HG03520 (cell line): ENCODE results near the gene SH3PXD2A.

ENCODE experiments used
- ATAC-seq: cut with Tn5 transposase; IDR thresholded peaks from one replicate; pipeline ENCODE4 v1.9.1; 2021; ENCODE audit warnings: mild to moderate bottlenecking, moderate library complexity; ENCODE audit not compliant: unreplicated experiment

The SH3PXD2A gene

DNA sequence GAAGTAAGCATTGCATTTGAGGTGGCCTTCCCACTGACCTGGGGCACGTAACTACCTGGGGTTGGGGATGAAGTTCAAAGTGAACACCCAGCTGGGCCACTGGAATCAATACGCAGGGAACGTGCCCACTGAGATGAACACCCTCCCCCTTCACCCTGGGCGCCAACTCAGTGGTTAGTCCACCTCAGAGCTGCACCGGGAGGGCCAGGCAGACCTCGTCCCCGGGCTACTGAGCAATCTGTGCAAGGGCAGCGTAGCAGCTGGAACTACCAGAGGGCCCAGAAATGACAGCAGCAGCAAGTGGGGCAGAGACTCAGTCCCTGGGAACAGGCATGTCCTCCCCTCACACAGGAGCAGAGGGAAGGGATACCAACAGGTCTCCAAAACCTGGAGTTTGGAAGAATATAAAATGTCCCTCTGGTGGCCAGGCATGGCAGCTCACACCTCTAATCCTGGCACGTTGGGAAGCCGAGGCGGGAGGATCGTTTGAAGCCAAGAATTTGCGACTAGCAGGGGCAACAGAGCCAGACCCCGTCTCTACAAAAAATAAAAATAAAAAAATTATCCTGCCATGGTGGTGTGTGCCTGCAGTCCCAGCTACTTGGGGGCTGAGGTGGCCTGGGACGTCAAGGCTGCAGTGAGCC, 143.9 kb downstream of the SH3PXD2A start:
- ATAC-seq: no peak

- ATAC-seq: no peak
These were observed 144.9 kb downstream of the SH3PXD2A start for GRCh38 chr10:103710490-103710889.

GRCh38 chr10:103709341-103709920, 145.9 kb downstream of the SH3PXD2A start:
- no peak for ATAC-seq

GRCh38 chr10:103708627-103709288, 146.6 kb downstream of the SH3PXD2A start:
- ATAC-seq: no peak

GRCh38 chr10:103707956-103708626, 147.3 kb downstream of the SH3PXD2A start:
- ATAC-seq: no peak

DNA sequence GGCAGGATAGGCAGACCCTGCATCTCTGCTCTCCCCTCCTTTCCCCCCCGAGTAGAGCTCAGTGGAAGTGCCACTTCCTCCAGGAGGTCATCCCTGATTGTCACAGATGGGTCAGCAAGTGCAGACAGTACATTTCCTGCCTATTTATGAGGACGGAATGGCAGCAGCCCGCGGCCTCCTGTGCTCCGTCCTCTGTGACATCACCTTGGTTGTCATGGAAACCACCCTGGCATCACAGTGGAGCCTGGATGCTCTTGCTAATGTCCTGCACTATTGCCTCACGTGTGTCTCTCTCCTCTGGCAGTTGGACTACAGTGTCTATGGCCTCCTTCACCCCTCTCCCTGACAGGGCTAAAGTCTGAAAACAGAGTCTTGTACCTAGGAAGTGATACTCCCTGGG, 148.6 kb downstream of the SH3PXD2A start:
- ATAC-seq: no peak

DNA sequence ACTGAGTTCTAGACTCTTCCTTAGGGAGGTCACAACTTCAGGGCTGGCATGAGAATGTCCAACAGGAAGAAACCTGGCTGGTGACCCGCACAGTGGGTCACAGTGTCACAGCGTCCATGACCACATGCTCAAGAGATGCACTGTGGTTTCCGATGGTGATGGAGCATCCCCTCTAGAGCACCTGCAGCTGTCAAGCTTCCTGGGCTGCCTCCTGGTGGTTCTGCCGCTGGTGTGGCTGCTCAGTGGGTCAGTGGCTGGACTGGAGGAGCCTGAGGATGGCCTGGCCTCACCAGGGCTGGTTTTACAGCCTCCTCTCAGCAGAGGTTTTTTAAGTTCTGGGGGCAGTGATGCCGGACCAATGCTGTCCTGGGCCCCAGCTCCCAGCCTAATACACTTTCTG, 149.3 kb downstream of the SH3PXD2A start:
- no peak for ATAC-seq

- ATAC-seq: no peak
These were observed 151.1 kb downstream of the SH3PXD2A start for GRCh38 chr10:103703941-103704919.

DNA sequence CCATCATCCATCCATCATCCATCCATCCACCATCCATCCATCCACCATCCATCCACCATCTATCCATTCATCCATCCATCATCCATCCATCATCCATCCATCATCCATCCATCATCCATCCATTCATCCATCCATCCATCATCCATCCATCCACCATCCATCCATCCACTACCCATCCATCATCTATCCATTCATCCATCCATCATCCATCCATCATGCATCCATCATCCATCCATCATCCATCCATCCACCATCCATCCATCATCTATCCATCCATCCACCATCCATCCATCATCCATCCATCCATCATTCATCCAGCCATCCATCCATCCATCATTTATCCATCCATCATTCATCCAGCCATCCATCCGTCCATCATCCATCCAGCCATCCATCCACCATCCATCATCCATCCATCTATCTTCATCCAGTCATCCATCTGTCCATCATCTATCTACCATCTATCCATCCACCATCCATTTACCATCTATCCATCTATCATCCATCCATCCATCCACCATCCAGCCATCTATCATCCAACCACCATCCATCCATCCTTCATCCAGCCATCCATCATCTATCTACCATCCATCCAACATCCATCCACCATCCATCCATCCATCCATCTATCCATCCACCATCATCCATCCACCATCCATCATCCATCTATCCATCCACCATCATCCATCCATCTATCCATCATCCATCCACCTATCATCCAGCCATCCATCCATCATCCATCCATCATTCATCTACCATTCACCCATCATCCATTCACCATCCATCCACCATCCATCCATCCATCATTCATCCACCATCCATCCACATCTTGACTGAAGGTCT, 153.8 kb downstream of the SH3PXD2A start:
- ATAC-seq: no peak

DNA sequence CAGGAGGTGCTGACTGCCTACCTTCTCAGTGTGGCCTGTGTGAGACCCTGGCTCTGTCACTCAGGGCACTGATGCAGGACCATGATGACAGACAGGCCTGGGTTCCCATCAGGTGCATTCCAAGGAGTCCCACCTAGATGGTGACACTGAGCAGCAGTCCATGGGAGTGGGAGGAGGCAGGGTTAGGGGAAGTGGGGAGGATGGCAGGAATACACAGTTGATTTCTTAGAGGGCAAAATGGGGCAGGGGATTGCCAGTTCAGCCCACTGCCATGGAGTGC, 155.0 kb downstream of the SH3PXD2A start:
- ATAC-seq: no peak

DNA sequence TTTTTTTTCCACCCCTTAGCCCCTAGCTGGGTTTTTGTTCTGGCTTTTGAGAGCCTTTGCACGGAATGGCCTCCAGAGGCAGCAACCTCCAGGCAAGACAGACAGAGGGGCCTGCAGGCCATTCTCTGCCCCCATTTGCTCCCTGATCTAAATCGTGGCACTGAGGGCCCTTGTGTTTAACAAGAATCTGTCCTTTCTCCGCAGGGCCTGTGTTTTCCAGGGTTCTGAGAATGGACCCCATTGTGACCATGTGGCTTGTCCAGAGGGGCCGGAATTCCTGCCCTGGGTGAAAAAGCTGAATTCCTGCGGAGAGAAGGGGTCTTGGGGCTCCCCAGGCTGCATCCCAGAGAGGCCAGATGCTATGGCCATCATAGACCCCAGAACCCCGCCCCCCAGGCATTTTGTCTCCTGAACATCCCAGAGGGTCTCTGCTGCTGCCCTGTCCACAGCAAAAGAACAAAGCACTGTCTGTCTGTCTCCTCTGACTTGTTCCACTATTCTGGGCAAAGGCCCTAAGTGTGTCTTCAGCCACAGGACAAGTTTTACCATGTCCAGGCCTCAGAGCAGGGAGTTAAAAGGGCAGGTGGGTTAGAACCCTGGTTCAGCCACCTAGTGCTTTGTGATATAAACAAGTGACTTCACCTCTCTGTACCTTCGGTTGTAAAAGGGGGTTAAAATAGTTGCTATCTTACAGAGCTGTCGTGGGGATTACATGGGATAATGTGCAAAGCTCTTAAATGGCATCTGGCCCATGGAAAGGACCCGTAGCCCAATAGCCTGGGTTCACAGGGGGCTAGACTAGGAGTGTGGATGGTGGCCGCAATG, 155.6 kb downstream of the SH3PXD2A start:
- ATAC-seq: no peak

DNA sequence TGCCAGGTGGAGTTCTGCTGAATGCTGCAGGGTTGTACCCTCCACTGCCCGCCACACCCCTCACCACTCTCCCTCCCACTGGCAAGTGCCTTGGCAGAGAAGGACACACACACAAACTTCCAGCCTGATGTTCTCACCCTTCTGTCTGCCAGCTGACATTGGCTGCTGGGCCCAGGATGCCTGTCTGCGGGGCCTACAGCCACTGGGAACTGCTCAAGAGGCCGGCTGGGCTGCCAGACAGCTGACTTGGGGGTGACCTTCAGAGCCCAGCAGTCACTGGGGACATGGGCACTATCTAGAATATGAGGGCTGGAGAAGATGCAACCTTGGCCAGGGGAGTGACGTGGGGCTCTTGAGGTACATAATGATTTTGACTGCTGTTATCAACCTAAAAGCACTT, 157.1 kb downstream of the SH3PXD2A start:
- ATAC-seq: no peak

DNA sequence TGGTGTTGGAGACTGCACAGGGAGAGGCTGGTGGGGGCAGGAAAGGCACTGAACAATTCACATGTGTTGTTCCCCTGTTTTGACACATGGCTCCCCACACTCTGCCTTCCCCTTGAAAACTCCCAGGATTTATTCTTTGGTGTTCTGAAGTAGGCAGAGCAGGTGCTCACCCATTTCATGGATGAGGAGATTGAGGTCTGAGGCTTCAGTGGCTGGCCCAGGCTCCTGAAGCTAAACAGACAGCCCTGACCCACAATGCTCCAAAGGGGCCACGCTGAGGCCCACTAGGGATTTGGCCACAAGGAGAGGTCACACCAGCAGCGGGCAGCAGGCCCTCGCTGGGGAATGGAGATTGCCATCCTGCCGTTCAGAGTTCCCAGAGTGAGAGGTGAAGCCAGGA, 157.6 kb downstream of the SH3PXD2A start:
- ATAC-seq: no peak

- ATAC-seq: no peak
These were observed 158.8 kb downstream of the SH3PXD2A start for GRCh38 chr10:103696411-103697145.

GRCh38 chr10:103696094-103696410, 159.3 kb downstream of the SH3PXD2A start:
- ATAC-seq: no peak

DNA sequence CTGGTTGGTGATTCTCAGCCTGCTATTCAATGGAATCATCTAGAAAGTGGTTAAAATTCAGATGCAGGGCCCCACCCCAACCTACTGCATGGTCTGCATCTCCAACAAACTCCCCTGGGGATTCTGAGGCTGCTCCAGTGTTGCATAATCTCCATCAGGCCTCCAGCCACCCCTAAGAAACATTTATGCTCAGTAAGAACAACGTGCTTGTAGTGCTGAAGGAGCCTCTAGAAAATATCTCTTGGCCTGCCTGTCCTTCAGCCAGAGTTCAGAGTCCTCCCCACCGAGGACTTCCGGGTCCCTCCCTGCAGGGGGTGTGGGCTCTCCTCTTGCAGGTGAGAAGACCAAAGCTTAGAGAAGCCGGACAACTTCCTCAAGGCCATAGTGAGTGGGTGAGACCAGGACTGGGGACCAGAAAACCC, 159.8 kb downstream of the SH3PXD2A start:
- ATAC-seq: no peak

DNA sequence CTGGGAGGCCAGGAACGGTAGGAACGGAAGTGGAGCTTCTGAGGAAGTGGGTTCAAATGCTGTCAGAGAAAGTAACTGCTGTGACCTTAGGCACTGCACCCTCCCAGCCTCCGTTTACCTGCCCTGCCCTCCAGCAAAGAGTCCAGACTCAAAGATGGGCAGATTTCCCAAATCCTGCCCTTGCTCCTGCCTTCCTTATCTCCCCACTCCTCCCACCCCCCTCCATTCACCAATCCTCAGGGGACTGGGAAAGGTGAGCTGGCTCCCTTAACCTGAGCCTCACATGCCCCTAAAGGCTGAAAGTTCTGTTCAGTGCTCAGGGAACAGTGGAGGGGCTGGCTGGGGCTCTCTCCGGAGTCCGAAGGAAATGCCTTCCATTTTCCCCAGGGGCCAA, 161.6 kb downstream of the SH3PXD2A start:
- no peak for ATAC-seq

DNA sequence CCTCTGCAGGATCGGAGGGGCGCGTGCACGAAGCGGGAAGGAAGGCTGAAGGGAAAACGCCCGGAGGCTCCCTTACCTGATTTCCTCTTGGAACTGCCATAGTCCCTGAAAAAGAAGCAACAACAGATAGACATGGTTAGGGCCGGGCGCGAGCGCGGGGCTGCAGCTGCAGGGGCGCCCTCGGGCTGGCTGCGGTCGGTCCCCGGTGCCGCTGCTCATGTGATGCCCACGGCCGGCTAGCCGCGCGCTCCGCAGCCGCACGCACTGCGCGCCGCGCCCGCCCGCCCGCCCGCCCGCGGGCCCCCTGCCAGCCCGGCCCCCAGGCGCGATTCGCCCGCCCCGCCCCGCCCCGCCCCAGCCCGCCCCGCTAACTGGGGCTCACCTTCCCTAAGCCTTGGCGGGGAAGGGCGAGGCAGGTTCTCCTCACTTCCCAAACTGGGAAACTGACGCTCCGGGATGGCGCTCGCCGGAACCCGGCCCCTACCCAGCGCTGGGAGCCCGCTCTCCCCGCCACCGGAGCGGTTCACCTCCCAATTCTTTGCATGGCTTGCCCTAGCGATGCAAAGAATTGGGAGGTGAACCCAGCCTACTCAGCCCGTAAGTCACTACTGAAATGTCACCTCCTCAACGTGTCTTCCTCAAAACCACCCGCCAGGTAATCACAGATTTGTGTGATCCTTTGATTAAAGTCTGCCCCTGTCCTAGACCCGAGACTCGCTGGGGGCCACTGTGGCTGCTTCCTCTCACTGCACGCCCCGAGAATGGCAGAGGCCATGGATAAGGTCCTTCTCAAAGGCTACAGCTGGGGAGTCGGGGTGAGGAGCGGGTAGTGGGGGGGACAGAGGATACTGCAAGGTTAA, 162.2 kb downstream of the SH3PXD2A start:
- ATAC-seq: no peak
